Natural killer cell (primary cell): ENCODE results near the gene HTRA2. TPM values are rescaled to one million over a fixed set of nuclear protein-coding genes. Genes with fewer than 3 reads are reported as not detected.
A peak's percentile ranks its signal among the peaks of the same experiment; 100 is the strongest.

Experiments
- ATAC-seq, 3 donors: fragments of 150-1000 bp in 2 of 3; fragments of 200-7000 bp in 1 of 3; cut with Tn5 transposase; 1 replicate in 1 of 3; 2 replicates in 2 of 3; pipeline ENCODE4 v1.10.0; 2021; ENCODE audit warnings: mild to moderate bottlenecking in 2 of 3, moderate library complexity in 2 of 3
- DNase-seq, 2 donors: peaks; one replicate each; pipeline versions ENCODE4 v3.0.0 to v3.0.0-alpha.2; 2013 to 2021; ENCODE audit warnings: mixed read lengths in 1 of 2
- H3K27ac ChIP-seq: one replicate; pipeline ENCODE4 v1.5.1; 2013; ENCODE audit warnings: mild to moderate bottlenecking, low read length
- H3K27me3 ChIP-seq: one replicate; pipeline ENCODE4 v1.6.1; 2013; ENCODE audit warnings: low read length; ENCODE audit not compliant: control insufficient read depth, insufficient read depth
- H3K36me3 ChIP-seq: one replicate; pipeline ENCODE4 v1.6.1; 2013; ENCODE audit warnings: low read length; ENCODE audit not compliant: control insufficient read depth, insufficient read depth
- H3K4me1 ChIP-seq: one replicate; pipeline ENCODE4 v1.6.1; 2013; ENCODE audit warnings: low read length; ENCODE audit not compliant: control insufficient read depth, insufficient read depth
- H3K4me3 ChIP-seq: one replicate; pipeline ENCODE4 v1.5.1; 2013; ENCODE audit warnings: low read length
- H3K9me3 ChIP-seq: one replicate; pipeline ENCODE4 v1.6.1; 2013; ENCODE audit warnings: low read length; ENCODE audit not compliant: control insufficient read depth, insufficient read depth
- H3K27ac Mint-ChIP-seq, 2 donors: one replicate each; pipeline ENCODE4 v1.8.0; 2022; ENCODE audit warnings: mild to moderate bottlenecking in 2 of 2, mixed read lengths in 2 of 2, moderate library complexity in 1 of 2
- H3K27me3 Mint-ChIP-seq, 2 donors: one replicate each; pipeline ENCODE4 v1.8.0; 2022; ENCODE audit warnings: low read depth in 2 of 2, mixed read lengths in 2 of 2
- H3K36me3 Mint-ChIP-seq: one replicate; pipeline ENCODE4 v1.8.0; 2022; ENCODE audit warnings: mixed read lengths
- H3K4me1 Mint-ChIP-seq, 2 donors: one replicate each; pipeline ENCODE4 v1.8.0; 2022; ENCODE audit warnings: mixed read lengths in 2 of 2
- H3K4me3 Mint-ChIP-seq: one replicate; pipeline ENCODE4 v1.8.0; 2022; ENCODE audit warnings: mild to moderate bottlenecking, moderate library complexity, mixed read lengths
- H3K9me3 Mint-ChIP-seq, 2 donors: one replicate each; pipeline ENCODE4 v1.8.0; 2022; ENCODE audit warnings: mixed read lengths in 2 of 2
- WGBS: methylation state at CpG from one replicate; pipeline ENCODE4 v1.1.7; 2013; ENCODE audit warnings: missing lambda C conversion rate; ENCODE audit not compliant: insufficient coverage; 5-methylcytosine and 5-hydroxymethylcytosine counted together
- intact Hi-C: fragments of 100-400 bp; cut with micrococcal nuclease; formaldehyde crosslinking; loops from one replicate; pipeline ENCODE4 v1.14.2; 2022
- total RNA-seq, 4 donors: library from RNA; stranded (reverse); fragments of 120-200 nt in 1 of 4; gene quantifications; one replicate each; pipeline versions ENCODE4 v1.2.3 to v1.2.4, GENCODE V29; 2013 to 2022
- TF ChIP-seq, protein P1 (sequence below): fragments of 200-600 bp; IDR thresholded peaks from one replicate; pipeline ENCODE4 v1.8.0; 2022; ENCODE audit warnings: antibody characterized with exemption

Gene HTRA2
- total RNA-seq, 3 donors from 2014 or later (not counting 1 experiment from before 2014, with no cell fraction given), result 32.1 to 47.6 (median 45.2) TPM

GRCh38 chr2:74497777-74498499, 31.8 kb upstream of the HTRA2 start:
- no peaks in the 10 kb centered on the region for H3K9me3 ChIP-seq
- no peak overlapping the region for H3K27ac ChIP-seq

GRCh38 chr2:74498500-74499266, 31.1 kb upstream of the HTRA2 start:
- TF ChIP-seq, protein P1, sequence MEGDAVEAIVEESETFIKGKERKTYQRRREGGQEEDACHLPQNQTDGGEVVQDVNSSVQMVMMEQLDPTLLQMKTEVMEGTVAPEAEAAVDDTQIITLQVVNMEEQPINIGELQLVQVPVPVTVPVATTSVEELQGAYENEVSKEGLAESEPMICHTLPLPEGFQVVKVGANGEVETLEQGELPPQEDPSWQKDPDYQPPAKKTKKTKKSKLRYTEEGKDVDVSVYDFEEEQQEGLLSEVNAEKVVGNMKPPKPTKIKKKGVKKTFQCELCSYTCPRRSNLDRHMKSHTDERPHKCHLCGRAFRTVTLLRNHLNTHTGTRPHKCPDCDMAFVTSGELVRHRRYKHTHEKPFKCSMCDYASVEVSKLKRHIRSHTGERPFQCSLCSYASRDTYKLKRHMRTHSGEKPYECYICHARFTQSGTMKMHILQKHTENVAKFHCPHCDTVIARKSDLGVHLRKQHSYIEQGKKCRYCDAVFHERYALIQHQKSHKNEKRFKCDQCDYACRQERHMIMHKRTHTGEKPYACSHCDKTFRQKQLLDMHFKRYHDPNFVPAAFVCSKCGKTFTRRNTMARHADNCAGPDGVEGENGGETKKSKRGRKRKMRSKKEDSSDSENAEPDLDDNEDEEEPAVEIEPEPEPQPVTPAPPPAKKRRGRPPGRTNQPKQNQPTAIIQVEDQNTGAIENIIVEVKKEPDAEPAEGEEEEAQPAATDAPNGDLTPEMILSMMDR, result no peak
- Histone ChIP-seq H3K9me3 (no peaks in the 10 kb centered on the region), H3K36me3 (peaks cover 4% of the 10 kb centered on the region), H3K4me3 (peak overlapping the region; percentile 52), H3K27ac (no peak overlapping the region), H3K27me3 (peaks cover 5% of the 10 kb centered on the region), H3K4me1 (peaks cover 51% of the 10 kb centered on the region)
- H3K4me1 Mint-ChIP-seq, result peaks cover 24 to 51% of the 10 kb centered on the region in 2 donors
- H3K27me3 Mint-ChIP-seq, result peaks cover 0 to 8% of the 10 kb centered on the region in 2 donors
- peak overlapping the region; percentile 90 for H3K4me3 Mint-ChIP-seq
- H3K9me3 Mint-ChIP-seq, result no peaks in the 10 kb centered on the region
- 1% methylated on average over 41 of the region's 41 CpGs for WGBS
- no peaks in the 10 kb centered on the region for H3K36me3 Mint-ChIP-seq
- peak in 1 of 2 donors; percentile 41 for DNase-seq
- ATAC-seq, result peak; percentile 25 to 52 (median 33)
- peak overlapping the region; percentile 30 to 81 for H3K27ac Mint-ChIP-seq
- intact Hi-C loops, result no loop called here

More at GRCh38 chr2:74497777-74498499, 31.8 kb upstream of the HTRA2 start:
- no peaks in the 10 kb centered on the region for H3K9me3 Mint-ChIP-seq
- peak overlapping the region; percentile 30 to 81 for H3K27ac Mint-ChIP-seq
- peaks cover 5% of the 10 kb centered on the region for H3K27me3 ChIP-seq
- peak overlapping the region; percentile 90 for H3K4me3 Mint-ChIP-seq
- peak overlapping the region; percentile 52 for H3K4me3 ChIP-seq
- peaks cover 10% of the 10 kb centered on the region for H3K36me3 ChIP-seq
- intact Hi-C loops, result no loop called here
- ATAC-seq (peak; percentile 48 to 51 (median 48)), DNase-seq (peak; percentile 26 to 62)
- H3K27me3 Mint-ChIP-seq, result peaks cover 0 to 8% of the 10 kb centered on the region in 2 donors
- 5% methylated on average over 61 of the region's 61 CpGs for WGBS
- H3K4me1 Mint-ChIP-seq, result peaks cover 24 to 43% of the 10 kb centered on the region in 2 donors
- H3K36me3 Mint-ChIP-seq, result no peaks in the 10 kb centered on the region
- TF ChIP-seq, protein P1, result no peak
- H3K4me1 ChIP-seq, result peaks cover 43% of the 10 kb centered on the region

GRCh38 chr2:74499267-74499939, 30.3 kb upstream of the HTRA2 start, which contains the start of gene LBX2:
TSS of gene LBX2 (minus strand) at chr2:74499603. CDS start at chr2:74499537, 66 bp downstream.
- Histone ChIP-seq H3K9me3 (no peaks in the 10 kb centered on the region), H3K4me1 (peaks cover 56% of the 10 kb centered on the region), H3K4me3 (peak within 1 kb of the TSS; percentile 52), H3K36me3 (no peaks in the 10 kb centered on the region), H3K27me3 (peaks cover 5% of the 10 kb centered on the region), H3K27ac (no peak within 1 kb of the TSS)
- H3K4me1 Mint-ChIP-seq, result peaks cover 29 to 58% of the 10 kb centered on the region in 2 donors
- TF ChIP-seq, protein P1, result no peak
- no peaks in the 10 kb centered on the region for H3K36me3 Mint-ChIP-seq
- WGBS, result 6% methylated on average over 65 of the region's 65 CpGs
- H3K27ac Mint-ChIP-seq, result peak within 1 kb of the TSS; percentile 30 to 81
- intact Hi-C loops, result no loop called here
- no peaks in the 10 kb centered on the region for H3K9me3 Mint-ChIP-seq
- ATAC-seq (peak in 1 of 3 donors; percentile 28), DNase-seq (peak in 1 of 2 donors; percentile 48)
- H3K4me3 Mint-ChIP-seq, result peak within 1 kb of the TSS; percentile 90
- peaks cover 0 to 8% of the 10 kb centered on the region in 2 donors for H3K27me3 Mint-ChIP-seq
